IMR-90 (cell line): Measurements from ENCODE around the gene DAAM1. TPM values are rescaled to one million over a fixed set of nuclear protein-coding genes. Genes with fewer than 3 reads are reported as not detected.
A peak's percentile ranks its signal among the peaks of the same experiment; 100 is the strongest.

Experiments
- ATAC-seq: fragments of 200-7000 bp; cut with Tn5 transposase; 2 replicates; pipeline ENCODE4 v1.9.1; 2020; ENCODE audit warnings: low read depth, mild to moderate bottlenecking, moderate library complexity
- BruUV-seq: library from RNA; stranded (reverse); fragments of 400-500 nt; replicated peaks from 2 replicates; lab custom pipeline; 2021; lab: Mats Ljungman, UMichigan
- CTCF ChIA-PET: fragments of 300-600 bp; formaldehyde crosslinking; extraction: SDS; loops from one replicate; lab custom pipeline; 2021; ENCODE audit warnings: antibody characterized with exemption; lab: Yijun Ruan, JAX
- POLR2A ChIA-PET: fragments of 300-600 bp; sonication (Branson Sonifier 250); formaldehyde crosslinking; loops from one replicate; lab custom pipeline; 2022; ENCODE audit warnings: antibody characterized with exemption; ENCODE audit not compliant: unreplicated experiment; lab: Charles Lee
- DNase-seq: peaks from one replicate; pipeline ENCODE4 v3.0.0; 2013
- H2AFZ ChIP-seq: replicated peaks from 2 replicates; pipeline ENCODE3; 2013; ENCODE audit warnings: low read length, mild to moderate bottlenecking; ENCODE audit not compliant: poor library complexity
- H2AK5ac ChIP-seq: 2 replicates; pipeline ENCODE4 v1.6.1; 2013; ENCODE audit warnings: low read depth, low read length, inconsistent platforms
- H2AK9ac ChIP-seq: replicated peaks from 2 replicates; pipeline ENCODE3; 2013; ENCODE audit warnings: mild to moderate bottlenecking, low read depth, low read length, moderate library complexity; ENCODE audit not compliant: poor library complexity
- H2BK120ac ChIP-seq: 2 replicates; pipeline ENCODE4 v1.6.1; 2013; ENCODE audit warnings: low read depth, low read length, inconsistent platforms
- H2BK15ac ChIP-seq: 3 replicates; pipeline ENCODE4 v1.6.1; 2013; ENCODE audit warnings: low read depth, low read length, inconsistent platforms
- H2BK20ac ChIP-seq: 2 replicates; pipeline ENCODE4 v1.6.1; 2013; ENCODE audit warnings: low read depth, mild to moderate bottlenecking, inconsistent platforms, low read length, moderate library complexity
- H2BK5ac ChIP-seq: 2 replicates; pipeline ENCODE4 v1.6.1; 2013; ENCODE audit warnings: mild to moderate bottlenecking, low read depth, low read length, inconsistent platforms; ENCODE audit not compliant: poor library complexity, severe bottlenecking
- H3K14ac ChIP-seq: replicated peaks from 2 replicates; pipeline ENCODE4 v1.6.1; 2013; ENCODE audit warnings: low read depth, low read length, inconsistent platforms
- H3K18ac ChIP-seq: 2 replicates; pipeline ENCODE4 v1.6.1; 2013; ENCODE audit warnings: low read depth, low read length, control low read depth
- H3K23ac ChIP-seq: 2 replicates; pipeline ENCODE4 v1.6.1; 2013; ENCODE audit warnings: low read depth, low read length, inconsistent platforms
- H3K27ac ChIP-seq: 2 replicates; pipeline ENCODE4 v1.5.1; 2013; ENCODE audit warnings: mild to moderate bottlenecking, control low read depth, low read length; ENCODE audit not compliant: insufficient read depth
- H3K27me3 ChIP-seq: 2 replicates; pipeline ENCODE4 v1.6.1; 2013; ENCODE audit warnings: low read length; ENCODE audit not compliant: control insufficient read depth, insufficient read depth
- H3K36me3 ChIP-seq: 2 replicates; pipeline ENCODE4 v1.6.1; 2013; ENCODE audit warnings: low read length, mixed read lengths; ENCODE audit not compliant: control insufficient read depth, insufficient read depth
- H3K4ac ChIP-seq: 2 replicates; pipeline ENCODE4 v1.6.1; 2013; ENCODE audit warnings: low read depth, low read length, inconsistent platforms
- H3K4me1 ChIP-seq: 2 replicates; pipeline ENCODE4 v1.6.1; 2013; ENCODE audit warnings: low read length, mixed read lengths; ENCODE audit not compliant: control insufficient read depth, insufficient read depth
- H3K4me2 ChIP-seq: 2 replicates; pipeline ENCODE4 v1.6.1; 2013; ENCODE audit warnings: low read depth, mild to moderate bottlenecking, control low read depth, low read length, moderate library complexity
- H3K4me3 ChIP-seq: 2 replicates; pipeline ENCODE4 v1.5.1; 2013; ENCODE audit warnings: low read depth, mild to moderate bottlenecking, control low read depth, low read length, moderate library complexity; ENCODE audit not compliant: insufficient read depth
- H3K56ac ChIP-seq: 2 replicates; pipeline ENCODE4 v1.6.1; 2013; ENCODE audit warnings: low read length, inconsistent platforms; ENCODE audit not compliant: insufficient read depth; ENCODE audit errors: extremely low read depth
- H3K79me1 ChIP-seq, 2 experiments: 2 replicates each; pipeline ENCODE4 v1.6.1; 2013; ENCODE audit warnings: low read length in 2 of 2, inconsistent platforms in 1 of 2, low read depth in 1 of 2
- H3K9ac ChIP-seq: 2 replicates; pipeline ENCODE4 v1.6.1; 2013; ENCODE audit warnings: low read depth, low read length, control low read depth
- H3K9me1 ChIP-seq: 2 replicates; pipeline ENCODE4 v1.6.1; 2013; ENCODE audit warnings: low read length, inconsistent platforms; ENCODE audit not compliant: insufficient read depth
- H3K9me3 ChIP-seq: 2 replicates; pipeline ENCODE4 v1.6.1; 2013; ENCODE audit warnings: low read length; ENCODE audit not compliant: control insufficient read depth, insufficient read depth
- H4K20me1 ChIP-seq: 2 replicates; pipeline ENCODE4 v1.6.1; 2013; ENCODE audit warnings: low read length, inconsistent platforms; ENCODE audit not compliant: insufficient read depth
- H4K5ac ChIP-seq: 2 replicates; pipeline ENCODE4 v1.6.1; 2013; ENCODE audit warnings: mild to moderate bottlenecking, low read depth, low read length, control low read depth
- H4K8ac ChIP-seq, 2 experiments: 2 replicates each; pipeline ENCODE4 v1.6.1; 2013; ENCODE audit warnings: low read depth in 2 of 2, low read length in 2 of 2, control low read depth in 1 of 2, inconsistent platforms in 1 of 2
- H4K91ac ChIP-seq: 2 replicates; pipeline ENCODE4 v1.6.1; 2013; ENCODE audit warnings: low read depth, low read length, inconsistent platforms; ENCODE audit not compliant: insufficient read depth
- RCOR1 ChIP-seq: IDR thresholded peaks from 2 replicates; pipeline ENCODE4 v1.6.1; 2012; ENCODE audit warnings: mild to moderate bottlenecking, low read length, improper control_type of control experiment; ENCODE audit not compliant: insufficient replicate concordance
- RFX5 ChIP-seq: IDR thresholded peaks from 2 replicates; pipeline ENCODE4 v1.8.0; 2012; ENCODE audit warnings: low read depth, mild to moderate bottlenecking, low read length, moderate library complexity
- dilution Hi-C: fragments of 300-500 bp; cut with HindIII; formaldehyde crosslinking; loops from one replicate; pipeline ENCODE4 v1.14.3; 2018; ENCODE audit warnings: low sequenced_read_pairs; ENCODE audit not compliant: unreplicated experiment
- in situ Hi-C: fragments of 300-500 bp; cut with MboI; formaldehyde crosslinking; loops from 3 replicates; pipeline ENCODE4 v1.14.3; 2019; ENCODE audit warnings: low sequenced_read_pairs, inconsistent platforms, mixed read lengths
- intact Hi-C: fragments of 100-400 bp; cut with micrococcal nuclease; formaldehyde crosslinking; loops from 2 replicates; pipeline ENCODE4 v1.10.0; 2022
- polyA plus RNA-seq, 3 experiments: library from polyadenylated mRNA; depleted of rRNA; stranded (reverse); fragments of >200 nt; gene quantifications; 2 replicates each; pipeline ENCODE4 v1.2.3, GENCODE V29; 2012; ENCODE audit warnings: low replicate concordance in 1 of 3
- total RNA-seq: library from RNA; depleted of rRNA; stranded (reverse); fragments of >200 nt; gene quantifications from 2 replicates; pipeline ENCODE4 v1.2.3, GENCODE V29; 2012

DAAM1 gene
- total and polyA plus RNA-seq, 2 of the 4 experiments (the other 2 are of a cell fraction): 4.8 to 5.4 TPM

DNA sequence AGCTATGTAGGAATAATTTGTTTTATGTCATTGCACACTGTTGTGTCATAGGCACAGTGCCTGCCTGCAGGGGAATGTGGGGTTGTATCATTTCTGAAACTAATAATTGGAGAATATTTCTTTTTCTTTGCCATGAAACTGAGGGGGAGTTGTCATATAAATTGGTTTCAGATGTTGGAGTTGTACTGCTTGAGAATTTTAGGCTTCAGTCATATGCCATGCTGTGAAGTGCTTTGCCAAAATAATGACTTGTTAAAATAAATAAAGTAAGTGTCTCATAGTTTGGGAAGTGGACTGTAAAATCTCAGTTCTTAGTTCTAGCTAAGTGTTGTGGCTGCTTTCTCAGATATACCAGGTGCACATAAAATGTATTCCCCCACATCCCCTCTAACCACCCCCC is 116.8 kb downstream of the DAAM1 start:
- Histone ChIP-seq H2AK9ac (no peak overlapping the region), H3K27me3 (no peaks in the 10 kb centered on the region), H3K27ac (peak overlapping the region; percentile 16; the same call in 1 of the 2 replicates), H2AK5ac (peak overlapping the region; percentile 57), H3K18ac (peak overlapping the region; percentile 77), H4K20me1 (no peaks in the 10 kb centered on the region), H3K4me3 (no peak overlapping the region), H3K36me3 (no peaks in the 10 kb centered on the region), H3K79me1 (no peaks in the 10 kb centered on the region), H4K91ac (no peak overlapping the region; the same call in 1 of the 2 replicates), H2BK20ac (peak overlapping the region; percentile 64), H3K4me2 (peak overlapping the region; percentile 44; the same call in 1 of the 2 replicates), H2BK5ac (peak overlapping the region; percentile 68), H4K5ac (peak overlapping the region; percentile 69), H3K9me3 (no peaks in the 10 kb centered on the region), H3K56ac (no peak overlapping the region), H2BK120ac (peak overlapping the region; percentile 17), H4K8ac (peak overlapping the region in 1 of 2 experiments; percentile 10; a peak in 1 of 4 replicates), H3K23ac (no peak overlapping the region), H3K14ac (0 out of 2 replicates have a peak overlapping the region, but pooled peaks have one; percentile 7), H2AFZ (no peak overlapping the region), H3K4ac (peak overlapping the region; percentile 71), H3K9ac (no peak overlapping the region), H2BK15ac (peak overlapping the region; percentile 45; the same call in 1 of the 3 replicates), H3K9me1 (peaks cover 6% of the 10 kb centered on the region; the same call in 1 of the 2 replicates), H3K4me1 (peaks cover 14% of the 10 kb centered on the region)
- in situ Hi-C loops (no loop called here), intact Hi-C loops (no loop called here), dilution Hi-C loops (no loop called here)
- DNase-seq (peak; percentile 76), ATAC-seq (peak; percentile 19)
- ChIA-PET POLR2A (no interaction called here), CTCF (interaction anchor here (0.7 to 1.4 kb wide), 4 partner anchors 9 to 284 kb away, joined by 3 read pairs; no protein-coding TSS in a partner anchor)
- no TSS peak for BruUV-seq
- no peak for TF ChIP-seq RCOR1
- TF ChIP-seq RFX5: no peak
